ENCODE measurements around the gene TMIE. TPM values are rescaled to one million over a fixed set of nuclear protein-coding genes. Genes with fewer than 3 reads are reported as not detected.

Gene TMIE
- total RNA-seq, 2 donors from 2014 or later = 0.84 to 1.0 TPM

DNA sequence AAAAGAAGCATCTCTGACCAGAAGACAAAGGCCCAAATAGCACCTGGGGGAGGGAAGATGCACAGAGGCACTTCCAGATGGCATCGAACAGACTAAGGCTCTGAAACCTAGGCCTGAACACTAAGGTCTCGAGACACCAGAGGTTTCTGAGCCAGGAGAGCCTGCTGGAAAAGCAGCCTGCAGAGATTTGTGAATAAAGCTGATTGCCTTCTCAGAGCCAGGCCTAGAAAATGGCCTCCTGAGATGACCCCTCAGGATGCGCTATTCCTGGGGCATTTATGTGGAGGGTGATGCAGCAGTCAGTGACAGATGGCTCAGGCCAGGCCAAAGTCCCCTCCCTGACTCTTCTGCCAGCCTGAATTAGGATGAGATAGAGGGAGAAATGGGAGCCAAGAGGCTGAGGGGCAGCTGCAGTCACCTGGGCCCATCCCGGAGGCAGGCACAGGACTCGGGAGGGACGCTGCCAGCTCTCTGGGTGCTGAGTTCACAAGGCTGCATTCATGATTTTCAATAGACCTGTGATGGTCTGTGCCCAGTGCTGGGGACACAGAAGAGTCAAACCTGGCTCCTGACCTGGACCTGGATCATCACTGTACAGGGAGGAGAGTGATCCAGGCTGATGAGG lies 9.6 kb downstream of the TMIE start:
- H3K9me3 Mint-ChIP-seq = no peaks in the 10 kb centered on the region
- DNase-seq (ENCODE audit: low spot score in 2 of 2) (no peak), ATAC-seq (no peak)
- peak overlapping the region in 1 of 2 donors; percentile 19 for H3K27ac Mint-ChIP-seq
- H3K36me3 Mint-ChIP-seq = no peaks in the 10 kb centered on the region

GRCh38 chr3:46711305-46711704 lies 10.1 kb downstream of the TMIE start:
- Mint-ChIP-seq H3K9me3 (no peaks in the 10 kb centered on the region), H3K27ac (peak overlapping the region in 1 of 2 donors; percentile 38), H3K36me3 (no peaks in the 10 kb centered on the region)
- DNase-seq (ENCODE audit: low spot score in 2 of 2) (no peak), ATAC-seq (no peak)

GRCh38 chr3:46711760-46712159 lies 10.6 kb downstream of the TMIE start:
- DNase-seq (ENCODE audit: low spot score in 2 of 2) = no peak
- H3K9me3 Mint-ChIP-seq = no peaks in the 10 kb centered on the region
- H3K27ac Mint-ChIP-seq = peak overlapping the region in 1 of 2 donors; percentile 38
- H3K36me3 Mint-ChIP-seq = no peaks in the 10 kb centered on the region
- no peak for ATAC-seq

DNA sequence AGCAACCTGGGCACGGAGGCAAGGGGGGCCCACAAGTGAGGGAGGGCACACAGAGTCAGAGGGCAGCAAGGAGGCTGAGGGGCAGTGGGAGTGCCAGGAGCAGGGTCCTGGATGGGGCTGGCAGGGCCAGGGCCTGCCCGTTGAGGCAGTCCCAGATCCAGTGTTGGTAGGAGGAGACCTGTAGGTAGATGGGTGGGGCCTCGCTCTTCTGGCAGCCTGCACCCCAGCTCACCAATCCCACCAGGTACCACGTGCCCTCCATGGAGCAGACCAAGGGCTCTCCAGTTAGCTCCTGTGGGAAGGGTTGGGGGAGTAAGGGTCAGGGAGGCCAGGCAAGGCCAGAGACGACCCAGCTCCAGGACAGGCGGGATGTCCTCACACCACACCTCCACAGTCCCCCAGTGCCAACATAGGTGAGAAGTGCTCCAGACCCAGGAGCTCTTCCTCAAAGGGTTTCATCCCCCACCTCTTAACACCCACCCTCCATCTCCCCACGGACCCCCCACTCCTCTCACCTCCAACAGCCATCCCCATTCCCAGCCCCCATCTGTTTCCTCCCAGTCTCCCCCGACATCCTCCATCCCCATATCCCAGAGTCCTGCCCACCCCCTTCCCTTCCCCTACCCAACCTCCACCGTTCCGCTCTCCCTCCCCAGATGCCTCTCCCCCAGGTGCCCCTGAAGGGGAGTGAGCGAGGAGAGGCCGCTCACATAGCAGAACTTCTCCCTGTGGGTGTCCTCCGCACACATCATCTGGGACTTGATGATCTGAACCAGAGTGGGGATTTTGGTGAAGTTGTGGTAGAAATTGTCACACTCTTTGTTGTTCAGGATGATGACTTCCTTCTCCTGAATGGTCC lies 11.2 kb downstream of the TMIE start:
- Mint-ChIP-seq H3K27ac (peak overlapping the region in 1 of 2 donors; percentile 38), H3K36me3 (no peaks in the 10 kb centered on the region), H3K9me3 (no peaks in the 10 kb centered on the region)
- DNase-seq (ENCODE audit: low spot score in 2 of 2) = no peak
- no peak for ATAC-seq

GRCh38 chr3:46713050-46713897 lies 12.1 kb downstream of the TMIE start:
- no peaks in the 10 kb centered on the region for H3K36me3 Mint-ChIP-seq
- peak overlapping the region in 1 of 2 donors; percentile 65 for H3K27ac Mint-ChIP-seq
- H3K9me3 Mint-ChIP-seq = no peaks in the 10 kb centered on the region
- ATAC-seq (no peak), DNase-seq (ENCODE audit: low spot score in 2 of 2) (peak in 1 of 2 donors; percentile 52)

DNA sequence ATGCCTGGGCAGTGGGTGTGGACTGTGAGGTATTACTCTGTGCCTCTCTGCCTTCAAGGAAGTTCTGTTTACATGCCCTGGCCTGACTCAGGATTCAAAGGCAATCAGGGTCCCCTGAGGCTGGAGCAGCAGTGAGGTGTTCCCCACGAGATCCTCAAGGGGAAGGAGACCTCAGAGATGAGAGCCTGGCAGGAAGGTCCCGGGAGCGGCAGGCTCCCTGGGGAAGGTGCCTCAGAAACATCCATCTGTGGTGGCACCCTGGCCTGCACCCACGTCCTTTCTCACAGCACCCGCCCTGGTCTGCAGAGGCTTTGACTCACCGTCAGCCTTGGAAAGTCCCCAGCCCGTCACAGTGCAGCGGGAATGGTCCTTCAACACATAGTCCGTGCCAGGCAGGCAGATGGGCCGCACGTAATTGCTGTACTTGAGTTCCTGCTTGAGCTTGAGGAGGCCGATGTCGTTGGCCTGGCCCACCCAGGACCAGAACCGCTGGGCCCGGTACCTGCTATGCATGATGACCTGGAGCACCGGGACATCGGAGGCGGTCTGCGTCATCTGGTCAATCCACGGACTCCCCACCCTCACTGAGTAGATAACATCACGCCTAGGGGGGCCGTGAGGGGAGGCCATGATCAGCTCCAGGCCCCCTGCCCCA lies 12.8 kb downstream of the TMIE start:
- ATAC-seq (peak in 1 of 2 donors; percentile 53), DNase-seq (ENCODE audit: low spot score in 2 of 2) (no peak)
- Mint-ChIP-seq H3K9me3 (no peaks in the 10 kb centered on the region), H3K27ac (no peak overlapping the region), H3K36me3 (no peaks in the 10 kb centered on the region)

- no peaks in the 10 kb centered on the region for H3K36me3 Mint-ChIP-seq
- DNase-seq (ENCODE audit: low spot score in 2 of 2) = no peak
- no peaks in the 10 kb centered on the region for H3K9me3 Mint-ChIP-seq
- no peak for ATAC-seq
- no peak overlapping the region for H3K27ac Mint-ChIP-seq
Measured at GRCh38 chr3:46714728-46715506, 13.7 kb downstream of the TMIE start.

GRCh38 chr3:46715507-46716175 lies 14.4 kb downstream of the TMIE start:
- ATAC-seq = no peak
- DNase-seq (ENCODE audit: low spot score in 2 of 2) = no peak
- no peak overlapping the region for H3K27ac Mint-ChIP-seq
- no peaks in the 10 kb centered on the region for H3K36me3 Mint-ChIP-seq
- no peaks in the 10 kb centered on the region for H3K9me3 Mint-ChIP-seq

DNA sequence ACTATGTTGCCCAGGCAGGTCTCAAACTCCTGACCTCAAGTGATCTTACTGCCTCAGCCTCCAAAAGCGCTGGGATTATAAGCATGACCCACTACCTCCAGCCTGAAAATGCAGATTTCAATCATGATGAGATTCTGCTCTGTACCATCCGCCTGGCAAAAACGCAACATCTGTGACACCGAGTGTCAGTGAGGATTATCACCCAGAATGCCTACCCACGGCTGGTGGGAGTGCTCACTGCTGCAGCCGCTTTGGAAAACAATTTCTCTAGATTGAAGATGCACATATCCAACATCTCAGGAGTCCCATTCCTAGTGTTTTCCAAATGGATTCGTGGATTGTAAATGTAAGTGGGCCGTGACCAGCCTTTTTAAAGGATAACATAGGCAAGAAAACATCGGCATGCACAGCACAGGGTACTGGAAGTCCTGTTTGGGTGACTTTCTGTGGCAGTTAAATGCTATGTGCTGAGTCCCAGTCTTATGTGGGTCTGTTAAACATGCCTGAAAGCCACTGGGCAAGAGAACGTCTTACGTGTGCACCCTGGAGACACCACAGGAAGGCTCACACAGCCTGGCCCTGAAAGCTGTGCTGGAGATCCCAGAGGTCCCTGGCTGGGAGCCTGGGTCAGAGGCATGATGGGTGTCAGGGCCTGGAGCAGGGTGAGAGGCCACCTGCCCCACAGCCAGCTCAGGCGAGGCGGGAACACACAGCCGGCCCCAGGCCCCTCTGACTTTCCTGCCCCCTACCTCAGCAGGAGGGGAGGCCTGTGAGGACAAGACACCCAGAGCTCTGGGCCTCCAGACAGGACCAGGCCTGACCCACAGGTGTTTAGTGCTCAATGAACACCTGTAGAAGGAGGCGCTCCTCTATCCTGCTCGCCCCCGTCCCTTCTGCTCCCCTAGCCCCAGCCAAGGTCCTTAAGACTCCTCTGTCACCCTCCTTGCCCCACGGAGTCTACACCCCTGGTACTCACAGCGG lies 15.6 kb downstream of the TMIE start:
- Mint-ChIP-seq H3K9me3 (no peaks in the 10 kb centered on the region), H3K27ac (no peak overlapping the region)
- no peak for ATAC-seq

GRCh38 chr3:46717447-46718231 lies 16.4 kb downstream of the TMIE start, which contains the start of gene PRSS50:
PRSS50 (minus strand) TSS chr3:46717869; CDS start chr3:46717824, 45 bp downstream.
- H3K27ac Mint-ChIP-seq = no peak within 1 kb of the TSS
- H3K36me3 Mint-ChIP-seq = no peaks in the 10 kb centered on the region
- DNase-seq (ENCODE audit: low spot score in 2 of 2) (peak in 1 of 2 donors; percentile 56), ATAC-seq (peak in 1 of 2 donors; percentile 82)
- no peaks in the 10 kb centered on the region for H3K9me3 Mint-ChIP-seq

More for the DNA sequence above, 15.6 kb downstream of the TMIE start:
- no peaks in the 10 kb centered on the region for H3K36me3 Mint-ChIP-seq
- no peak for DNase-seq (ENCODE audit: low spot score in 2 of 2)

GRCh38 chr3:46719044-46719565 lies 17.9 kb downstream of the TMIE start:
- Mint-ChIP-seq H3K36me3 (no peaks in the 10 kb centered on the region), H3K27ac (no peak overlapping the region), H3K9me3 (no peaks in the 10 kb centered on the region)
- ATAC-seq (no peak), DNase-seq (ENCODE audit: low spot score in 2 of 2) (no peak)

GRCh38 chr3:46719735-46720271 lies 18.6 kb downstream of the TMIE start:
- H3K36me3 Mint-ChIP-seq = no peaks in the 10 kb centered on the region
- no peak for DNase-seq (ENCODE audit: low spot score in 2 of 2)
- no peak overlapping the region for H3K27ac Mint-ChIP-seq
- no peak for ATAC-seq
- no peaks in the 10 kb centered on the region for H3K9me3 Mint-ChIP-seq

- DNase-seq (ENCODE audit: low spot score in 2 of 2) (no peak), ATAC-seq (no peak)
- Mint-ChIP-seq H3K36me3 (no peaks in the 10 kb centered on the region), H3K9me3 (no peaks in the 10 kb centered on the region), H3K27ac (no peak overlapping the region)
Measured at GRCh38 chr3:46721009-46721408, 19.8 kb downstream of the TMIE start.

All from activated naive CD4-positive, alpha-beta T cell treated with anti-CD3 and anti-CD28 coated beads, Interleukin-2, amount 50 U/mL, for 72 hours (primary cell).